Stimulated activated CD8-positive, alpha-beta memory T cell treated with anti-CD3 and anti-CD28 coated beads, Interleukin-12 subunit alpha, Interleukin-12 subunit beta, amount 100 ng/mL, for 24 hours (primary cell): Measurements from ENCODE around the gene ADI1.
A peak's percentile ranks its signal among the peaks of the same experiment; 100 is the strongest.
"Not testable (repeated sequence)": the region's sequence is repeated elsewhere in the genome, so short reads cannot be mapped to it uniquely, and the experiment has no call there.

ENCODE experiments used
- DNase-seq: peaks from one replicate; pipeline ENCODE4 v3.0.0-alpha.2; 2020; ENCODE audit errors: extremely low read depth

The ADI1 gene

GRCh38 chr2:3529316-3530025 is 10.1 kb upstream of the ADI1 start:
- DNase-seq, result no peak

DNA sequence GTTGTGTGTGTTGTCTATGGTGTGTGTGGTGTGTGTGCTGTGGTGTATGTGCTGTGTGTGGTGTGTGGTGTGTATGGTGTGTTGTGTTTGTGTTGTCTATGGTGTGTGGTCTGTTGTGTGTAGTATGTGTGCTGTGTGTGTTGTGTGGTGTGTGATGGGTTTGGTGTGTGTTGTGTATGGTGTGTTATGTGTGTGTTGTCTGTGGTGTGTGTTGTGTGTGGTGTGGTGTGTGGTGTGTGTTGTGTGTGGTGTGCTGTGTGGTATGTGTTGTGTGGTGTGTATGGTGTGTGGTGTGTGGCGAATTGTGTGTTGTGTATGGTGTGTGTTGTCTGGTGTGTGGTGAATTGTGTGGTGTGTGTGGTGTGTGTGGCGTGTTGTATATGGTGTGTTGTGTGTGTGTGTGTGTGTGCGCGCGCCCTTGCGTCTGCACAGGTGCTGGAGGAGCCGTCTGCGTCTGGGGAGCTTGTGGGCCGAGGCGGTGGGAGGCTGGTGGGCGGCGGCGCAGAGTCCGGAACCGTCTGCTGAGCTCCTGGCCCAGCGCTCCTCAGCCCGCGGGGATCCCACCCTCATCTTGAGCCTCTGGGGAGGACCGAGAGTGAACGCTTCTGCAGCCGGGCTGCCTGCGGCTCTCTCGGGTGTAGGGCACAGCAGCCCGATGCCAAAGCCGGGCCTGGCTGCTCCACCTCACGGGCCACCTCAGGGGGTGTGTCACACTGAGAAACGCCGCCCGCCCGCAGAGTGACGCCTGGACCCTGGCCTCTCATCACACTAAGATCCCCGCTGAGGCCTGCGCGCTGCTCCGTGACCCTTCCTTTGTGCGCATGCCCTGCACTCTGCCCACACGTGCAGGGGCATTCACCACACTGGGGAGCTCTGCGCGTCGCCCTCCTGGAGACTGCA is 8.8 kb upstream of the ADI1 start:
- DNase-seq, result no peak

- no peak for DNase-seq
Measured at GRCh38 chr2:3526871-3527270, 7.5 kb upstream of the ADI1 start.

DNA sequence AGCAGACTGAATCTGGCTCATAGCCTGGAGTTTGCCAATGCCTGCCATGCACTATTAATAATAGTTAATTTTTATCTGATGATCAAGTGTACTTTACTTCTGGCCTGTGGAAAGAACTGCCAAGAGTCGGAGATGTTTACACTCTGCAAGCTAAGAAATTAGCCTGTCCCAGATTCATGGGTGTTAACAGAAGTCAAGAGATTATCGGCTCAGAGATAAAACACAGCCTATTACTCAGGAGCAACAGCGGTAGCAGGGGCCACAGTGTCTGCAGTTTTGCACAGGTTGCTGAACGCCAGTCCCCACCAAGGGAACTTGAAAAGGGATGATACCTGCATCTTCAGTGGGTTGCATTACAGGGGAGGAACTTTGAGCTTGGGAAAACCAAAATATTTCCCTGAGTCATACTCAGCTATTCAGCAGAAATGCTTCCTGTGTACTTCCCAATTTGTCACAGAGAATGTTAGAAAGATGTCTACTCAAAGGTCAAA is 4.3 kb upstream of the ADI1 start:
- no peak for DNase-seq

GRCh38 chr2:3522961-3523421 is 3.7 kb upstream of the ADI1 start:
- DNase-seq, result no peak

DNA sequence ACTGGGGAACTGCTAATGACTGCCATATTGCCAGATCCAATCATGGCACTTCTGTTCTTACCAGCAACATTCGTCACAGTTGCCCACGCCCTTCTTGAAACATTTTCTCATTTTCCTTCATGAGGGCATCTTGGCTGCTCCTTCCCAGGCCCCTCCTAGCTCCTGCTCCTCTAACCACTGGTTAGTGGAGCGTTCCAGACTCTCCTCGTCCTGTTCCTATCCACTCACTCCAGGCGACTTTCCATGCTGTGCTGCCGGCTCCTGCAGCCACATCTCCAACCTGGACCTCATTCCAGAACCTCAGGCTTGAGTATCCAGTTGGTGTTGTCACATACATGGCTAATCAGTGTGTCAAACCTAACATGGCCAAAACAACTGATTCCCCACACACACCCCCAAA is 1.3 kb upstream of the ADI1 start:
- DNase-seq, result no peak

DNA sequence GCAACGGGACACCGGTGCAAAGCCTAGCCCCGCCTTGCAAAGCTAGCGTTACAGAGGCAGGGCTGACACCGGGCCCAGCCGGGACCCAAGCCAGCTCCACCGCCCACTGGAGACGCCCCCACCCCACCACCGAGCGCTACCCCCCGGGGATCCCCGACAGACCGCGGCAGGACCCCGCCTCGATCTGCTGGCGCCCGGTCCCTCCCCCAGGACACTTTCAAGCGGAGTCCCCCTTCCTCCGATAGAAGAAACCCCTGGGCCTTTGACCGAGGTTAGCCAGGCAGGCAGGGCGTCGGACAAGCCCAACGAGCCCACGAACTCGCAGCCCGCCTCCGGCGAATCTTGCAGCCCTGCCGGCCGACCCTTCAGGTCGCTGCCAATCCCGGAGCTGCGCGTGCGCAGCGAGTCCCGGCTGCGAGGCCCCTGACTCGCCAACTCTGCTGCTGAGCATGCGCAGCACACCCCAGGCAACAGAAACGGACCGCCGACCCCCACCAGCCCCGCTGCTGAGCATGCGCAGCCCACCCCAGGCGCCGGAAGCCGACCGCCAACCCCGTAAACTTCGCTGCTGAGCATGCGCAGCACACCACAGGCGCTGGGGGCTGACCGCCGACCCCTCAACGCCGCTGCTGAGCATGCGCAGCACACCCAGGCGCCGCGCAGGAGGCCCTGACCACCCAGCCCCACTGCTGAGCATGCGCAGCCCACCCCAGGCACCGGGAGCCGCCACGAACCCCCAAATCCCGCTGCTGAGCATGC is 656 bp downstream of the ADI1 start:
- DNase-seq, result peak; percentile 98

DNA sequence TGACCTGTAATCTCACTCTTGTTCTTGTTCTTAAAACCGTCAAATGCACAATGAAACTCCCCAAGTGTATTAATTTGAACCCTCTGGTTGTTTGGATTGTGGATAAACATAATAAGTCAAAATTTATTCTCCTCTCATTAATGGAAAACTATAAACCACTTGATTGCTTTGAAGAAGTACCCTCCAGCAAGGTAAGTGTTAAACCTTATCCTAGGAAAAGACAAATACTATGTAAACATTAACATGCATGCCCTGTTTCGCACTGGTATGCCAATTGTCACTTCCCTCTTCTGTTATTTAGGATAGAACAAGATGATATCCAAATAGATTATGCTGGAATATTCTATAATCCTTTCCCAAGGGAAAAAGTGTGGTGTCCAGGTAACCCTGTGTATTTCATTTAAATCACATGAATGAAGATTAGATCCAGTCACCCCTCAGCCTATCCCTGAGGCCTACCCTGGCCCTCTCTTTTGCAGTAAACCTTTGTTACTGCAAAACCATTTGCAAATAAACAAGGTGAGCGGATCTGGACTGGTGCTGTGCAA is 1.3 kb downstream of the ADI1 start:
- no peak for DNase-seq

GRCh38 chr2:3516831-3517230 is 2.5 kb downstream of the ADI1 start:
- DNase-seq, result no peak

DNA sequence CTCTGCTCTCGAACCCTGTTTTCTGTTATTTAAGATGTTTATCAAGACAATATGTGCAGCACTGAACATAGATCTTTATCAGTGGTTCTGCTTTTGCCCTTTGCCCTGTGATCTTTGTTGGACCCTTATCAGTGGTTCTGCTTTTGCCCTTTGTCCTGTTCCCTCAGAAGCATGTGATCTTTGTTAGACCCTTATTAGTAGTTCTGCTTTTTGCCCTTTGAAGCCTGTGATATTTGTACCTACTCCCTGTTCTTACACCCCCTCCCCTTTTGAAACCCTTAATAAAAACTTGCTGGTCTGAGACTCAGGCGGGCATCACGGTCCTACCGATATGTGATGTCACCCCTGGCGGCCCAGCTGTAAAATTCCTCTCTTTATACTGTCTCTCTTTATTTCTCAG is 3.9 kb downstream of the ADI1 start:
- DNase-seq, result not testable (repeated sequence)

DNA sequence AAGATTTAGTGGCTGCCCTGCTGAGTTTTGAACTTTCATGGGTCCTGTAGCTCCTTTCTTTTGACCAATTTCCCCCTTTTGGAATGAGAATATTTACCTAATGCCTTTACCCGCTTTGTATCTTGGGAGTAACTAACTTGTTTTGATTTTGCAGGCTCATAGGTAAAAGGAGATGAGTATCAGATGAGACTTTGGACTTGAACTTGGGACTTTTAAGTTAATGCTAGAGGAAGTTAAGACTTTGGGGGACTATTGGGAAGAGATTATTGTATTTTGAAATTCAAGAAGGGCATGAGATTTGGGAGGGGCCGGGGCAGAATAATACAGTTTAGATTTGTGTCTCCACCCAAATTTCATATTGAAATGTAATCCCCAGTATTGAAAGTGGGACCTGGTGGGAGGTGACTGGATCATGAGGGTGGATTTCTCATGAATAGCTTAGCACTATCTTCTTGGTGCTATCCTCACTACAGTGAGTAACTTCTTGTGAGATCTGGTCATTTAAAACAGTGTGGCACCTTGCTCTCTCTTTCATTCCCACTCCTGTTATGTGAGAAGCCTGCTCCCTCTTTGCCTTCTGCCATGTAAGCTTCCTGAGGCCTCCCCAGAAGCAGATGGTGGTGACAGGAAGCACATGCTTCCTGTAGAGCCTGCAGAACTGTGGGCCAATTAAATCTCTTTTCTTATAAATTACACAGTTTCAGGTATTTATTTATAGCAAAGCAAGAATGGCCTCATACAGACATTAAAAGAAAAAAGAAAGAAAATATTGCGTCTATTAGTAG is 6.1 kb downstream of the ADI1 start:
- DNase-seq, result no peak

- no peak for DNase-seq
Measured at GRCh38 chr2:3512086-3512485, 7.2 kb downstream of the ADI1 start.

- no peak for DNase-seq
Measured at GRCh38 chr2:3505771-3506170, 13.6 kb downstream of the ADI1 start.

GRCh38 chr2:3504741-3505140 is 14.6 kb downstream of the ADI1 start:
- no peak for DNase-seq

DNA sequence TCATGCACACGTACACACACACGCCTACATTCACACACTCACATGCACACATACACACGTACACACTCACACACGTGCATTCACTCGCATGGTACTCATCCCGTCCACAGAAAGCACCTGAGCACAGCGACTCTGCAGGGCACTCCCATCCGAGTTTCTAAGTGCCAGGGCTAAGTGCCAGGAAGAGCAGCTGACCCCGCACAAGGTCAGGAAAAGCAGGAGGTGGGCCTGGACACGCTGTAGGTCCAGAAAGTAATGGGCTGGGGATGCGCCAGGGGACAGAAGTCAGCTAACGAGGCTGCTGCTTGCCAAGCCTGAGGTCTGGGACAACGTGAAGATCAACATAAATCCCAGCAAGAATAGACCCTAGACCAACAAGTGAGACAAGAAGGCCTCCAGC is 15.8 kb downstream of the ADI1 start:
- no peak for DNase-seq

DNA sequence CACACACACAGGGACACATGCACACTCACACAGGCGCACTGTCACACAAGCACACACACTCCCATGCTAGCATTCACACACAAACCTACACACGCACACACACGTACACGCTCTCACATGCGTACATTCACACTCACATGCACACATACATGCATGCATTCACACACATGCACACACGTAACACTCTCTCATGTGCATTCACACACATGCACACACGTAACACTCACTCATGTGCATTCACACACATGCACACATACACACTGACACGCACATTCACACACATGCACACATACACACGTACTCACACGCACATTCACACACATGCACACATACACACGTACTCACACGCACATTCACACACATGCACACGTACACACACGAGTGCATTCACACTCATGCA is 16.3 kb downstream of the ADI1 start:
- DNase-seq, result no peak

DNA sequence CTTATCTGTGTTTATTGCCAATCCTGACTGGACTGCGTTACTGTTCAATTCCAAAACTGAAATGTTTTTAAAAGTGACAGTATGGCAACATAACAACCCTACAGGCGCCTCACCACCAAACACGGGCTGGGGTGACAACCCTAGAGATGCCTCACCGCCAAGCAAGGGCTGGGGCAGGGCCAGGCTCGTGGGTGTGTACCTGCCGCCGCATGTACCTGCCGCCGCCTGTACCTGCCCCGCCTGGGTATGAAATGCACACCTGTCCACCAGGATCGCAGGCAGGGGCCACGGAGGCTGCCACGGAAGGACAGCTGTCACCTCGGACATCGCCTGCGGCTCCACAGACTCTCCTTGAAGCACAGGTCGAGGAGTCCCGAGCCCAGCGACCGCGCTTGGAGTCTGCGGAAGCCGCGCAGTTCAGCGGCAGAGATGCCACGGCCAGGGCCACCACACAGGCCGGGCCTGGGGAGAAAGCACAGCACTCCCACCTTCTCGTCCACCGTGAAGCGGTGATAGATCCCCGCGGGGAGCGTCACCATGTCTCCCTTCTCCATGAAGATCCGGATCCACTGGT is 18.9 kb downstream of the ADI1 start:
- DNase-seq, result no peak

DNA sequence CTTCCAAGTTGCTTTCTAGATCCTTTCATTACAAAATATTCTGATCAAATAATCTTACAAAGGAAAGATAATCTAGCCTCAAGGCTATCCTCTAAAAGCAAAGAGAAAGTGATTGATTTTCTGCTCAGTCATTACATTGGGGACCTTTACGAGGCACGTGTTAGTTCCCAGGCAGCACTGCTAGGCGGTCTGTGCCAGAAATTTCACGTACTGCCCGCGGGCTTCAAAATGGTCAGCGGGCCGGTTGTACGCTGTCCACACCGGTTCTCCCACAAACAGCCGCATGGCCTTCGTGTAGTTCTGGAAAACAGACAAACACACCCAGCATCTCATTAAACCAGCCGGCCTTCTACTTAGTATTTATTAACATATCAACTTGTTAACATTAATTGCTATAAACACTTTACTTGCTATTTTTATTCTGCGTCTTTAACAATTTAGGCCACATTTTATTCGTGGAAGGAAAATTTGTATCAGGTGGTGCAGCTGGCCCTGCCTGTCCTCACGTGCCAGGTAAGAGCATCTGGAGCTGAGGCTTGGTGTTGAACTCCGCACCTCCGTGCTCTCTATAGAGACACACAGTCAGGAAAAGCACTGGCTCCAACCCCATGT is 20.4 kb downstream of the ADI1 start:
- no peak for DNase-seq

GRCh38 chr2:3496708-3497080 is 22.6 kb downstream of the ADI1 start:
- not testable (repeated sequence) for DNase-seq

DNA sequence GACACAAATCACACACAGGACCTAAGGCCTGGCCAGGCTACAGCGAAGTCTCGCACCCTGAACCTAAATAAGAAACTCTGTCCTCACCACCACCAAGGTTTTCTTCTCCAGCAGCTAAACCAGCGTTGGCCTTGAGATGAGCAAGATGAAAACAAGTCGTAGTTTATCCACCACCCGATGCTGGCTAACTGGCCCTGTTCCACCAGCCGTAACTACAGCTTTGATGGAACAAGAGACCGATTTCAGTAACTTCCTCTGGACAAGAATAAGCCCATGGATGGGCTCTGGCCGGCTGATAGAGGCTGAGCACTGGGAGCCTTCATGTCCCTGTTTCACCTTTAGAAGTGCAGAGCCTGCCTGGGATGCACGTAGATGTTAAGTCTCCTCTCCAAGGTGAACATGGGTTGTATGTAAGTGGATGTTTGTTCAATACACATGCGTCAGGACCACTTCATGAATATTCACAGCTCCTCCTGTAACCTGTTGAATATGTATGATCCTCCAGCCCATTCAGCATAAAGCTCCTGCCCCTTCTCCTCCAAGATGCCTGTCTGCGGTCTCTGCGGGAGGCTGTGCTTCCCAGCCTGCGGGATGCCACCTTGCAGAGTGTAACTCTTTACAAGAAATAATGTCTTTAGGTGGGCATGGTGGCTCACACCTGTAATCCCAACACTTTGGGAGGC is 24.2 kb downstream of the ADI1 start:
- DNase-seq, result no peak
